K562 (cell line): ENCODE measurements around the gene GPR176. TPM values are rescaled to one million over a fixed set of nuclear protein-coding genes. Genes with fewer than 3 reads are reported as not detected.

Experiments
- ARNT ChIP-seq, 2 experiments: fragments of 450-650 bp; IDR thresholded peaks; 2 replicates each; pipeline ENCODE4 v1.6.1; 2016; ENCODE audit warnings: mild to moderate bottlenecking in 1 of 2
- CBFA2T3 ChIP-seq: fragments of 450-650 bp; IDR thresholded peaks from 2 replicates; pipeline ENCODE4 v1.6.1; 2017
- CBFB ChIP-seq: sonication (generic); formaldehyde crosslinking; IDR thresholded peaks from 2 replicates; pipeline ENCODE4 v1.4.0; 2020; ENCODE audit warnings: mild to moderate bottlenecking, missing genetic modification reagents
- CBX3 ChIP-seq, 2 experiments: IDR thresholded peaks; 1 replicate in 1 of 2; 2 replicates in 1 of 2; pipeline ENCODE4 v1.6.1; 2012; ENCODE audit warnings: inconsistent platforms in 2 of 2, low read length in 2 of 2, borderline replicate concordance in 1 of 2, control low read depth in 1 of 2
- CTBP1 ChIP-seq: fragments of 450-650 bp; IDR thresholded peaks from 2 replicates; pipeline ENCODE4 v1.6.1; 2016; ENCODE audit warnings: borderline replicate concordance
- FIP1L1 ChIP-seq: fragments of 200-400 bp; formaldehyde crosslinking; IDR thresholded peaks from 2 replicates; pipeline ENCODE4 v1.6.1; 2018; ENCODE audit warnings: mild to moderate bottlenecking, low read depth, low read length; ENCODE audit not compliant: poor library complexity, severe bottlenecking
- FOSL1 ChIP-seq: fragments of 200-800 bp; sonication (Bioruptor generic); conservative IDR thresholded peaks from 2 replicates; pipeline ENCODE4 v1.6.1; 2016; ENCODE audit warnings: missing genetic modification characterization, missing compliant biosample characterization
- HCFC1 ChIP-seq: IDR thresholded peaks from 2 replicates; pipeline ENCODE4 v1.6.1; 2012; ENCODE audit warnings: low read depth, low read length, improper control_type of control experiment
- HEY1 ChIP-seq: fragments of 250-450 bp; sonication (Bioruptor Pico); IDR thresholded peaks from 2 replicates; pipeline ENCODE4 v1.5.0; 2020; ENCODE audit warnings: mild to moderate bottlenecking, moderate library complexity, borderline replicate concordance
- KLF10 ChIP-seq: fragments of 250-450 bp; sonication (Bioruptor Pico); IDR thresholded peaks from 2 replicates; pipeline ENCODE4 v1.6.1; 2021; ENCODE audit warnings: matching md5 sums
- KLF13 ChIP-seq: fragments of 450-650 bp; IDR thresholded peaks from 2 replicates; pipeline ENCODE4 v1.6.1; 2016; ENCODE audit warnings: missing genetic modification characterization, low read depth, mild to moderate bottlenecking, missing compliant biosample characterization, moderate library complexity, borderline replicate concordance
- NCOR1 ChIP-seq: fragments of 450-650 bp; IDR thresholded peaks from 2 replicates; pipeline ENCODE4 v1.6.1; 2016; ENCODE audit warnings: mild to moderate bottlenecking, moderate library complexity
- NR2C2 ChIP-seq, 2 experiments: fragments of 200-800 bp in 1 of 2; sonication (Bioruptor generic) in 1 of 2; sonication (generic) in 1 of 2; formaldehyde crosslinking in 1 of 2; IDR thresholded peaks; 2 replicates each; pipeline versions ENCODE4 v1.6.1 to v1.8.0; 2016 to 2022; ENCODE audit warnings: mild to moderate bottlenecking in 1 of 2, missing compliant biosample characterization in 1 of 2, missing genetic modification characterization in 1 of 2, missing genetic modification reagents in 1 of 2
- POLR2AphosphoS5 ChIP-seq: IDR thresholded peaks from 2 replicates; pipeline ENCODE4 v1.6.1; 2011; ENCODE audit warnings: mild to moderate bottlenecking, low read depth, low read length, moderate library complexity; ENCODE audit not compliant: control insufficient read depth, insufficient read depth
- RBM39 ChIP-seq: fragments of 200-400 bp; formaldehyde crosslinking; optimal IDR thresholded peaks from 2 replicates; pipeline ENCODE3; 2018; ENCODE audit warnings: low read depth, low read length
- RFX7 ChIP-seq: fragments of 250-450 bp; sonication (Bioruptor Pico); IDR thresholded peaks from 2 replicates; pipeline ENCODE4 v1.5.1; 2021; ENCODE audit warnings: mild to moderate bottlenecking
- TCF3 ChIP-seq: sonication (generic); formaldehyde crosslinking; IDR thresholded peaks from 2 replicates; pipeline ENCODE4 v1.4.0; 2020; ENCODE audit warnings: mild to moderate bottlenecking, missing genetic modification reagents
- ZNF121 ChIP-seq: sonication (generic); formaldehyde crosslinking; conservative IDR thresholded peaks from 2 replicates; pipeline ENCODE4 v1.8.0; 2022; ENCODE audit warnings: missing genetic modification reagents
- ZNF282 ChIP-seq: sonication (generic); formaldehyde crosslinking; IDR thresholded peaks from 2 replicates; pipeline ENCODE4 v1.8.1; 2023; ENCODE audit warnings: missing genetic modification reagents
- ZNF589 ChIP-seq: fragments of 200-800 bp; sonication (Bioruptor generic); IDR thresholded peaks from 2 replicates; pipeline ENCODE4 v1.6.1; 2016; ENCODE audit warnings: low read depth, missing genetic modification characterization, missing compliant biosample characterization
- ZNF766 ChIP-seq: fragments of 200-800 bp; sonication (Bioruptor generic); conservative IDR thresholded peaks from 2 replicates; pipeline ENCODE4 v1.6.1; 2016; ENCODE audit warnings: missing genetic modification characterization, missing compliant biosample characterization
- polyA plus RNA-seq, 8 experiments: library from polyadenylated mRNA; depleted of rRNA in 4 of 8; stranded (reverse) in 5 of 8; unstranded in 3 of 8; fragments of >200 nt; fragmentation: Nextera tagmentation in 2 of 8; fragmentation: Illumina TruSeq in 1 of 8; extraction: Ambion mirVana in 2 of 8; extraction: Trizol in 1 of 8; gene quantifications; 2 replicates each; pipeline versions ENCODE4 v1.2.1 to v1.2.3, GENCODE V29; 2011 to 2014; ENCODE audit warnings: inconsistent platforms in 1 of 8, missing spikeins in 1 of 8
- total RNA-seq, 7 experiments: library from RNA; depleted of rRNA in 6 of 7; stranded (reverse); fragments of >200 nt in 6 of 7; fragmentation: Illumina TruSeq in 2 of 7; extraction: Trizol in 2 of 7; gene quantifications; 2 replicates each; pipeline versions ENCODE4 v1.2.1 to v1.2.3, GENCODE V29; 2011 to 2021; ENCODE audit warnings: low replicate concordance in 1 of 7
- TF ChIP-seq, protein P1 (sequence below), 2 experiments: fragments of 450-650 bp; IDR thresholded peaks; 2 replicates each; pipeline ENCODE4 v1.6.1; 2016
- TF ChIP-seq, protein P2 (sequence below): fragments of 150-350 bp; conservative IDR thresholded peaks from 2 replicates; pipeline ENCODE4 v1.6.1; 2014; ENCODE audit warnings: low read length
- TF ChIP-seq, protein P3 (sequence below): fragments of 450-650 bp; IDR thresholded peaks from 2 replicates; pipeline ENCODE4 v1.6.1; 2017; ENCODE audit warnings: antibody characterized with exemption

Gene GPR176
- total and polyA plus RNA-seq, 9 of the 15 experiments (the other 6 are each of a cell fraction or from before 2014, with no cell fraction given) = 0.03 to 1.2 (median 0.76) TPM

DNA sequence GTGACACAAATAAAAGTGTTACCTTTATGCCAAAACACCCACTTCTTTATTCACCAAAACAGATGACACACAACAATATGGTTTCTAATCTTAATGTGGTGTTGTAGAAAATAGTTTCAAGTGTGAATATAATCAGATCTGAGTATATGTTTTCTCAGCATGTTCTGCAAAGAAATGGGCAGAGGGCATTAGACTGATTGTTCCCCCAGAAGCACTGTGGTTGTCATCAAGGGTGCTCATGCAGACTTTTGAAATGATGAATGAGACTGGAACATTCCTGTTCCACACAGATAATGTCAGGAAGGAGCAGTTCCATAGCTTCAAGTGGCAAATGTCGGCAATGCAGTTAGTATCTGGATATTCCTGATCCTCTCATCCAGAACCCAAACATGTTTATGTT, 37.5 kb downstream of the GPR176 start (continued):
- TF ChIP-seq KLF13 (tag) (no peak), FOSL1 (peak; percentile 53; the same call in 1 of the 2 replicates), TCF3 (CRISPR knock-in tag) (peak; percentile 83), ZNF766 (CRISPR knock-in tag) (0 out of 2 replicates have a peak, but pooled peaks have one; percentile 24), FIP1L1 (no peak), ZNF121 (no peak), KLF10 (CRISPR knock-in tag) (no peak), RFX7 (CRISPR knock-in tag) (no peak), CBFA2T3 (peak; percentile 72), ARNT (IDR thresholded peaks at IDR 0.05) (no peak; a peak in 1 of 4 replicates), HEY1 (CRISPR knock-in tag) (no peak), CTBP1 (peak; percentile 43; the same call in 1 of the 2 replicates), ZNF282 (CRISPR knock-in tag) (no peak), NCOR1 (peak; percentile 54; the same call in 1 of the 2 replicates), ZNF589 (CRISPR knock-in tag) (no peak), CBX3 (IDR thresholded peaks at IDR 0.05; ENCODE audit: borderline replicate concordance in 1 of 2, low read length in 2 of 2) (no peak), CBFB (CRISPR knock-in tag) (no peak), NR2C2 (CRISPR knock-in tag; IDR thresholded peaks at IDR 0.05) (no peak), NR2C2 (tag; IDR thresholded peaks at IDR 0.05) (no peak), POLR2AphosphoS5 (no peak), RBM39 (no peak), HCFC1 (no peak)
- TF ChIP-seq, protein P1, sequence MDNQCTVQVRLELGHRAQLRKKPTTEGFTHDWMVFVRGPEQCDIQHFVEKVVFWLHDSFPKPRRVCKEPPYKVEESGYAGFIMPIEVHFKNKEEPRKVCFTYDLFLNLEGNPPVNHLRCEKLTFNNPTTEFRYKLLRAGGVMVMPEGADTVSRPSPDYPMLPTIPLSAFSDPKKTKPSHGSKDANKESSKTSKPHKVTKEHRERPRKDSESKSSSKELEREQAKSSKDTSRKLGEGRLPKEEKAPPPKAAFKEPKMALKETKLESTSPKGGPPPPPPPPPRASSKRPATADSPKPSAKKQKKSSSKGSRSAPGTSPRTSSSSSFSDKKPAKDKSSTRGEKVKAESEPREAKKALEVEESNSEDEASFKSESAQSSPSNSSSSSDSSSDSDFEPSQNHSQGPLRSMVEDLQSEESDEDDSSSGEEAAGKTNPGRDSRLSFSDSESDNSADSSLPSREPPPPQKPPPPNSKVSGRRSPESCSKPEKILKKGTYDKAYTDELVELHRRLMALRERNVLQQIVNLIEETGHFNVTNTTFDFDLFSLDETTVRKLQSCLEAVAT (IDR thresholded peaks at IDR 0.05) = no peak
- TF ChIP-seq, protein P2, sequence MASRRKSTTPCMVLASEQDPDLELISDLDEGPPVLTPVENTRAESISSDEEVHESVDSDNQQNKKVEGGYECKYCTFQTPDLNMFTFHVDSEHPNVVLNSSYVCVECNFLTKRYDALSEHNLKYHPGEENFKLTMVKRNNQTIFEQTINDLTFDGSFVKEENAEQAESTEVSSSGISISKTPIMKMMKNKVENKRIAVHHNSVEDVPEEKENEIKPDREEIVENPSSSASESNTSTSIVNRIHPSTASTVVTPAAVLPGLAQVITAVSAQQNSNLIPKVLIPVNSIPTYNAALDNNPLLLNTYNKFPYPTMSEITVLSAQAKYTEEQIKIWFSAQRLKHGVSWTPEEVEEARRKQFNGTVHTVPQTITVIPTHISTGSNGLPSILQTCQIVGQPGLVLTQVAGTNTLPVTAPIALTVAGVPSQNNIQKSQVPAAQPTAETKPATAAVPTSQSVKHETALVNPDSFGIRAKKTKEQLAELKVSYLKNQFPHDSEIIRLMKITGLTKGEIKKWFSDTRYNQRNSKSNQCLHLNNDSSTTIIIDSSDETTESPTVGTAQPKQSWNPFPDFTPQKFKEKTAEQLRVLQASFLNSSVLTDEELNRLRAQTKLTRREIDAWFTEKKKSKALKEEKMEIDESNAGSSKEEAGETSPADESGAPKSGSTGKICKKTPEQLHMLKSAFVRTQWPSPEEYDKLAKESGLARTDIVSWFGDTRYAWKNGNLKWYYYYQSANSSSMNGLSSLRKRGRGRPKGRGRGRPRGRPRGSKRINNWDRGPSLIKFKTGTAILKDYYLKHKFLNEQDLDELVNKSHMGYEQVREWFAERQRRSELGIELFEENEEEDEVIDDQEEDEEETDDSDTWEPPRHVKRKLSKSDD = no peak
- TF ChIP-seq, protein P3, sequence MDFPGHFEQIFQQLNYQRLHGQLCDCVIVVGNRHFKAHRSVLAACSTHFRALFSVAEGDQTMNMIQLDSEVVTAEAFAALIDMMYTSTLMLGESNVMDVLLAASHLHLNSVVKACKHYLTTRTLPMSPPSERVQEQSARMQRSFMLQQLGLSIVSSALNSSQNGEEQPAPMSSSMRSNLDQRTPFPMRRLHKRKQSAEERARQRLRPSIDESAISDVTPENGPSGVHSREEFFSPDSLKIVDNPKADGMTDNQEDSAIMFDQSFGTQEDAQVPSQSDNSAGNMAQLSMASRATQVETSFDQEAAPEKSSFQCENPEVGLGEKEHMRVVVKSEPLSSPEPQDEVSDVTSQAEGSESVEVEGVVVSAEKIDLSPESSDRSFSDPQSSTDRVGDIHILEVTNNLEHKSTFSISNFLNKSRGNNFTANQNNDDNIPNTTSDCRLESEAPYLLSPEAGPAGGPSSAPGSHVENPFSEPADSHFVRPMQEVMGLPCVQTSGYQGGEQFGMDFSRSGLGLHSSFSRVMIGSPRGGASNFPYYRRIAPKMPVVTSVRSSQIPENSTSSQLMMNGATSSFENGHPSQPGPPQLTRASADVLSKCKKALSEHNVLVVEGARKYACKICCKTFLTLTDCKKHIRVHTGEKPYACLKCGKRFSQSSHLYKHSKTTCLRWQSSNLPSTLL = no peak
